ENCODE data around the gene ABCA12.

Gene ABCA12

GRCh38 chr2:214902286-214902685 lies 236.1 kb downstream of the ABCA12 start:
- DNase-seq: peak; percentile 86

- DNase-seq: no peak
These were observed 238.7 kb downstream of the ABCA12 start for GRCh38 chr2:214899751-214900150.

- no peak for DNase-seq
These were observed 242.2 kb downstream of the ABCA12 start for GRCh38 chr2:214896274-214896673.

GRCh38 chr2:214895469-214895868 lies 243.0 kb downstream of the ABCA12 start:
- no peak for DNase-seq

GRCh38 chr2:214889301-214889700 lies 249.1 kb downstream of the ABCA12 start:
- DNase-seq: no peak

- peak; percentile 15 for DNase-seq
These were observed 256.7 kb downstream of the ABCA12 start for GRCh38 chr2:214881647-214882202.

Data from eye (tissue), 1 donor.